Measurements from ENCODE around the gene CDK14. TPM values are rescaled to one million over a fixed set of nuclear protein-coding genes. Genes with fewer than 3 reads are reported as not detected.

The CDK14 gene
- total and polyA plus RNA-seq, 2 donors (not counting 1 experiment from before 2014, with no cell fraction given), result 42.1 to 167 TPM

DNA sequence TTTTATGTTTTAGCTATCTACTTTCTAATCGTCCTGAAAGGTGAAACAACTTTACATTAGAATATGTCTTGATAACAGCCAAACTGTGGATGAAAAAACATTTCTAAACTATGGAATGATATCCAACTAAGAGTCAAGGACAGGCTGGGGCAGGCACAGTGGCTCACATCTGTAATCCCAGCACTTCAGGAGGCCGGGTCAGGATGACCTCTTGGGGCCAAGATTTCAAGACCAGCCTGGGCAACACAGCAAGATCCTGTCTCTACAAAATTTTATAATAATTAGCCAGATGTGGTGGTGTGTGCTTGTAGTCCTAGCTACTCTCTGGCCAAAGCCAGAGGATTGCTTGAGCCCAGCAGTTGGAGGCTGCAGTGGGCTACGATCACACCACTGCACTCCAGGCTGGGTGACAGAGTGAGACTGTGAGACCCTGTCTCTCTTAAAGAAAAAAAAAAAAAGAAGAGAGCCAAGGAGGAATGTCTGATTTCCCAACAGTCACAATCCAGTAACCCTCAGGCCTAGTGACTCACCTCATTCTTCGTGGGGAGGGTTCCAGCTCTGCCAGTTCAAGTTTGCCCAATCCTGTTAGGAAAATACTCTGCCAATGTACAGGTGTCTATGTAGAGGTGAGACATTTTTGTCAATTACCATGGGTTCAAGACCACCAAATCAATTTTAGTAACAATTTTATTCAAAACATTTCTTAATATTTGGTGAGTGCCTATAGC, 653.5 kb downstream of the CDK14 start:
- Mint-ChIP-seq H3K4me1 (no peaks in the 10 kb centered on the region), H3K27ac (no peak overlapping the region), H3K4me3 (no peak overlapping the region), H3K27me3 (peaks cover 20% of the 10 kb centered on the region), H3K9me3 (ENCODE audit: insufficient read depth) (peaks cover 2% of the 10 kb centered on the region)
- ChIA-PET POLR2A (interaction anchor here (0.7 kb wide), 1 partner anchor 593 kb away, joined by 4 read pairs; no protein-coding TSS in a partner anchor), CTCF (interaction anchor here (0.8 kb wide), 1 partner anchor 160 kb away, joined by 3 read pairs; no protein-coding TSS in a partner anchor)
- ATAC-seq (ENCODE audit: low read depth) (no peak), DNase-seq (no peak)
- Histone ChIP-seq H4K20me1 (ENCODE audit: control insufficient read depth, insufficient read depth, low read length, poor library complexity, severe bottlenecking) (no peaks in the 10 kb centered on the region), H3K9ac (ENCODE audit: low read length) (no peak overlapping the region), H2AFZ (ENCODE audit: insufficient read depth, low read depth, low read length, poor library complexity, severe bottlenecking) (no peak overlapping the region), H3K36me3 (replicated peaks in 1 of 2; ENCODE audit: control extremely low read depth in 1 of 2, control insufficient read depth in 1 of 2, extremely low read depth in 1 of 2, insufficient read depth in 2 of 2, low read length in 1 of 2) (no peaks in the 10 kb centered on the region), H3K79me2 (ENCODE audit: control insufficient read depth, insufficient read depth, low read length) (no peaks in the 10 kb centered on the region), H3K4me3 (ENCODE audit: control extremely low read depth in 1 of 5, extremely low read depth in 1 of 5, insufficient read depth in 1 of 5, low read depth in 2 of 5, low read length in 4 of 5) (no peak overlapping the region), H3K27me3 (replicated peaks in 1 of 4; ENCODE audit: control extremely low read depth in 1 of 4, control insufficient read depth in 3 of 4, insufficient read depth in 4 of 4, low read length in 3 of 4) (peaks cover 0 to under 1% (median 0%) of the 10 kb centered on the region in 4 experiments), H3K4me2 (replicated peaks; ENCODE audit: low read depth, low read length, poor library complexity, severe bottlenecking) (no peak overlapping the region), H3K9me3 (ENCODE audit: control extremely low read depth in 1 of 3, control insufficient read depth in 2 of 3, insufficient read depth in 1 of 3, low read length in 2 of 3) (no peaks in the 10 kb centered on the region), H3K27ac (ENCODE audit: low read length in 2 of 2) (no peak overlapping the region), H3K4me1 (ENCODE audit: control insufficient read depth in 2 of 2, insufficient read depth in 2 of 2, low read length in 2 of 2) (no peaks in the 10 kb centered on the region)
- intact Hi-C loops (cut with micrococcal nuclease), result no loop called here
- TF ChIP-seq, protein P1, sequence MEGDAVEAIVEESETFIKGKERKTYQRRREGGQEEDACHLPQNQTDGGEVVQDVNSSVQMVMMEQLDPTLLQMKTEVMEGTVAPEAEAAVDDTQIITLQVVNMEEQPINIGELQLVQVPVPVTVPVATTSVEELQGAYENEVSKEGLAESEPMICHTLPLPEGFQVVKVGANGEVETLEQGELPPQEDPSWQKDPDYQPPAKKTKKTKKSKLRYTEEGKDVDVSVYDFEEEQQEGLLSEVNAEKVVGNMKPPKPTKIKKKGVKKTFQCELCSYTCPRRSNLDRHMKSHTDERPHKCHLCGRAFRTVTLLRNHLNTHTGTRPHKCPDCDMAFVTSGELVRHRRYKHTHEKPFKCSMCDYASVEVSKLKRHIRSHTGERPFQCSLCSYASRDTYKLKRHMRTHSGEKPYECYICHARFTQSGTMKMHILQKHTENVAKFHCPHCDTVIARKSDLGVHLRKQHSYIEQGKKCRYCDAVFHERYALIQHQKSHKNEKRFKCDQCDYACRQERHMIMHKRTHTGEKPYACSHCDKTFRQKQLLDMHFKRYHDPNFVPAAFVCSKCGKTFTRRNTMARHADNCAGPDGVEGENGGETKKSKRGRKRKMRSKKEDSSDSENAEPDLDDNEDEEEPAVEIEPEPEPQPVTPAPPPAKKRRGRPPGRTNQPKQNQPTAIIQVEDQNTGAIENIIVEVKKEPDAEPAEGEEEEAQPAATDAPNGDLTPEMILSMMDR (IDR thresholded peaks at IDR 0.05), result no peak
- TF ChIP-seq EZH2 (IDR thresholded peaks at IDR 0.05; ENCODE audit: borderline replicate concordance, insufficient read depth, low read depth, low read length, poor library complexity, severe bottlenecking), result no peak
- WGBS (ENCODE audit: insufficient coverage), result 100% methylated on average over 1 of the region's 4 CpGs

DNA sequence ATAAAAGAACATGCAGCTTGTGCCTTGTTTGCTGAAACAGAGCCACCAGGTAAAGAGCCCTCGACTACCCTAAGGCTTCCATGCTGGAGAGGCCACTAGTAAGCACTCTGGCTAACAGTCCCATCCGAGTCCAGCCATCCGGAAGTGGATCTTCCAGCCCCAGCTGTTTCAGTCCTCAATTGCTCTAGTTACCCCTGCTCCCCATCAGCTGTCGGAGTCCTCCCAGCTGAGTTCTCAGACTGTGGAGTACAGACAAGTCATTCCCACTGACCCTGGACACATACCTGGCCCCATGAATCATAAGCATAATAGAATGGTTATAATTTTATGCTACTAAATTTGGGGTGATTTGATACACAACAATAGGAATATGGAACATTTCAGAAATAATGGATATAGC, 654.6 kb downstream of the CDK14 start:
- Histone ChIP-seq H3K4me2 (replicated peaks; ENCODE audit: low read depth, low read length, poor library complexity, severe bottlenecking) (no peak overlapping the region), H4K20me1 (ENCODE audit: control insufficient read depth, insufficient read depth, low read length, poor library complexity, severe bottlenecking) (no peaks in the 10 kb centered on the region), H3K9me3 (ENCODE audit: control extremely low read depth in 1 of 3, control insufficient read depth in 2 of 3, insufficient read depth in 1 of 3, low read length in 2 of 3) (no peaks in the 10 kb centered on the region), H3K4me3 (ENCODE audit: control extremely low read depth in 1 of 5, extremely low read depth in 1 of 5, insufficient read depth in 1 of 5, low read depth in 2 of 5, low read length in 4 of 5) (no peak overlapping the region), H3K36me3 (replicated peaks in 1 of 2; ENCODE audit: control extremely low read depth in 1 of 2, control insufficient read depth in 1 of 2, extremely low read depth in 1 of 2, insufficient read depth in 2 of 2, low read length in 1 of 2) (no peaks in the 10 kb centered on the region), H3K79me2 (ENCODE audit: control insufficient read depth, insufficient read depth, low read length) (no peaks in the 10 kb centered on the region), H3K27me3 (replicated peaks in 1 of 4; ENCODE audit: control extremely low read depth in 1 of 4, control insufficient read depth in 3 of 4, insufficient read depth in 4 of 4, low read length in 3 of 4) (no peaks in the 10 kb centered on the region), H2AFZ (ENCODE audit: insufficient read depth, low read depth, low read length, poor library complexity, severe bottlenecking) (no peak overlapping the region), H3K27ac (ENCODE audit: low read length in 2 of 2) (no peak overlapping the region), H3K9ac (ENCODE audit: low read length) (no peak overlapping the region), H3K4me1 (ENCODE audit: control insufficient read depth in 2 of 2, insufficient read depth in 2 of 2, low read length in 2 of 2) (no peaks in the 10 kb centered on the region)
- TF ChIP-seq, protein P1 (IDR thresholded peaks at IDR 0.05), result no peak
- no peak for TF ChIP-seq EZH2 (IDR thresholded peaks at IDR 0.05; ENCODE audit: borderline replicate concordance, insufficient read depth, low read depth, low read length, poor library complexity, severe bottlenecking)
- H3K27ac Mint-ChIP-seq, result no peak overlapping the region
- intact Hi-C loops (cut with micrococcal nuclease), result no loop called here
- WGBS (ENCODE audit: insufficient coverage), result 92% methylated on average over 3 of the region's 4 CpGs
- peaks cover 2% of the 10 kb centered on the region for H3K9me3 Mint-ChIP-seq (ENCODE audit: insufficient read depth)
- CTCF ChIA-PET, result no interaction called here
- DNase-seq, result no peak
- H3K4me1 Mint-ChIP-seq, result no peaks in the 10 kb centered on the region
- POLR2A ChIA-PET, result no interaction called here
- no peak overlapping the region for H3K4me3 Mint-ChIP-seq
- ATAC-seq (ENCODE audit: low read depth), result no peak
- H3K27me3 Mint-ChIP-seq, result peaks cover 29% of the 10 kb centered on the region
